ENCODE results near the gene C16orf87.

C16orf87 gene

DNA sequence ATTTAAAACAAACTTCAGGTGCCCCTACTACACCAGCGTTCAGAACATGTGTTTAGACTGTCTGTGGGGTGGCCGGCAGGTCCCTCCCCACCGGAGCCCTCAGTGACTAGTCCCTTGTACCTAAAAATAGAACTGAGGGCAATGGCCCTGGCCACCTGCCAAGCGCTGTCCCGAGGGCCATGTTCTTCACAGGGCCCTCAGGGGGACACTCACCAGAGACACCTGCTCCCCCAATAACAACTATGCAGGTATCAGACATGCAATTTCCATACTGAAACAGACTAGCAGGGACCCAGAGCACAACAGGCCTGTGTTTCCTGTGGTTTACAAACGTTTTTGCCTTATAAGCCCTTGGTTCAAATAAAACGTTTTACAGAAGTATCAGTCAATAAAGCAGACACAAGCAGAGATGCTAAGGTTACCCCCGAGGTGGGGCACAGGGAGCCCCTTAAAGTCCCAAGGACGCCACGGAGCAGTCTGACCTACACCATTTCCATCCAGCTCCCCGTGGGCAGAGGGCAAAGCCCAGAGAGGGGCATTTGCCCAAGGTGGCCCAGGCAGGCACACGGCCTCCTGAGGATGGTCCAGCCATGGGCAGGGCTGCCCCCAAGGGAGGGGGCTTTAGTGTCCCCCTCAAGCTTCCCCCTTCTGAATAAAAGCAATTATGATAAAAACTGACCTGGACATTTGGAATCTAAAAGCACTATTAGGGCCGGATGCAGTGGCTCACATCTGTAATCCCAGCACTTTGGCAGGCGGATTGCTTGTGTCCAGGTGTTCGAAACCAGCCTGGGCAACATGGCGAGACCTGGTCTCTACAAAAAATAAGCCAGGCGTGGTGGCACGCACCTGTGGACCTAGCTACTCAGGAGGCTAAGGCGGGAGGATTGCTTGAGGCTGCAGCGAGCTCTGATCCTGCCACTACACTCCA lies 81.9 kb downstream of the C16orf87 start:
- no peak for DNase-seq

DNA sequence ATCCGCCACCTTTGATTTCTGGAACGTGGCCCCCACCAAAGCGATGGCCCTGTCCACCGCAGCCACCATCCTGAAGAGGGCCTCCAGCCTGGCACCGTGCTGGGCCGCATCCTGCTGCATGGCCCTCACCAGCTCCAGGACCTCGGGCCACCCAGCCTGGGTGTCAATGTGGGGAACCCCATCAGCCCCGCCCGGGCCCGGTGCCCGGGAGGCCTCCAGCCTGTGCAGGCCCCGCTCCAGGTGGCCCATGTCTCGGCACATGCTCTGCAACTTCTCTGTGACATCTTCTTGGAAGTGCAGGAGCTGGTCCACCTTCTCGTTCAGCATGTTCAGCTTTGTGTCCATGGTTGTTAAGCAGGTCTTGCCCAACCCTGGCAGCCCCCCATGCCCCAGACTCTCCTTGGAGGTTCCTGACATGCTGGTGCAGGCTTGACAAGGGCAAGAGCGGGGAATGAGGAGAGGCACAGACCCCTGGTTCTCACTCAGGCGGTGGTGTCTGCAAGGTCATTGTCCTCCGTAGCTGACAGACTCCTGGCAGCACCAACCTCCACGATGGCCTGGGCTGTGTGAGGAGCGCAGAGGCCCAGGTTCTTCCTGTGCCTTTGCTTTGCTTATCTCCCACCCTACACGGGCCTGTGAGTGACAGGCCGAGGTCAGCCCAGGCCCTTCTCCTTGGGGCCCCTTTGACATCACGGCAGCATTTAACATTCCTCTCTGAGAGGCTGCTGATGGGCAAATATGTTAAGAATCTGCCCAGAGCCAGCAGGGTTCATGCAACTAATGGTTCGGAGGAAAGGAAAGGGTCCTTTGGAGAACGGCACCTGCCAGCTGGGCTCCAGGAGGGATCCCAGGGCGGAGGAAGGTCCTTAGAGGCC lies 83.0 kb downstream of the C16orf87 start, which contains the start of gene MYLK3:
MYLK3 (minus strand) TSS at position 568 of the 875 bp plus-strand sequence; CDS start at position 417, 151 bp downstream.
- DNase-seq: peak; percentile 15

DNA sequence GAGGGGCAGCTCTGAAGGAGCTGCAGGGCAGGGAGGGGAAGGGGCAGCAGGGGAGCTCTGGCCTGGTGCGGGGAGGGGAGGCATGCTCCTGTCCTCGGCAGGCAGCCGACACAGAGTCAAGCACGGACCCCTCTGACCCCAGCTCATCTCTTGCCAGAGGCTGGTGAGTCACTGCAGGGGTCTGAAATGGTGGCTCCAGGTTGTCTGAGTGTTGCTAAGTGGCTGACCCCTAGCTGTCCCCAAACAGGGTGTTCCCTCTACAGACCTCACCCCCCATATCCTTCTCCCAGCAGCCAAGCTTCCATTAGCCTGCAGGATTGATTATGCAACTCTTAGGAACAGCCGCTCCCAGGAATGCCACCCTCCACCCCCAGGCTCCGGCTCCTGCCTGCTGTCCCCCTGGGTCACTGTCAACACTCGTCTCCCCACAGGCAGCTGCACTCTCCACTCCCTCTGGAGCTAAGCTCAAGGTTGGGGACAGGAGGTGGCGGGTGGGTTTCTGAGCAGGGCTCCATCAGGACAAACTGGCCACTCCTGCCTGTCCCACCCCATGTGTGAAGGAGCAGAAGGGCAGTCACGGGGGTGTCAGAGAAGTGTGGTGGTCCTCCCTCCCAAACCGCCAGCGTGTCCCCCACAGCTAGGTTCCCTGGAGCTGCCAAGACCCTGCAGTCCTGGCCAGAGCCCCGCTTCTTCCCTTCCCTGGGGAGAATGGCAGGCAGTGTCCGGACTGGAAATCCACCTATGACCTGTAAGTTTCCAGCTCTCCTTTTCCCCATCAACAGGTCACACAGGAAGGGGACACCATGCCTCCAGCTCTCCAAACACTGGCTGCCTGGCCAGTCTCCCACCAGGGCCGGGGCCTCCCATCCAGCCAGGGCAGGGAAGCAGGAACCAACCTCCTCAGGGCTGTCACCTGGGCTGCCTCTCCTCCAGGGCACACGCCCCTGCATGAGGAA lies 83.9 kb downstream of the C16orf87 start:
- no peak for DNase-seq
